GM18508 (cell line): ENCODE measurements around the gene PSG2.
"Not testable (repeated sequence)": the region's sequence is repeated elsewhere in the genome, so short reads cannot be mapped to it uniquely, and the experiment has no call there.

ENCODE experiments used
- ATAC-seq: cut with Tn5 transposase; IDR thresholded peaks from one replicate; pipeline ENCODE4 v1.9.1; 2021; ENCODE audit warnings: moderate number of reproducible peaks; ENCODE audit not compliant: insufficient read depth, unreplicated experiment

The PSG2 gene

GRCh38 chr19:43082601-43083000 is at the start of gene PSG2:
Gene PSG2 (minus strand): TSS chr19:43082701. CDS start chr19:43082569, 132 bp downstream.
- ATAC-seq: not testable (repeated sequence)

GRCh38 chr19:43131281-43131842 is 48.9 kb upstream of the PSG2 start:
- ATAC-seq: not testable (repeated sequence)

GRCh38 chr19:43129197-43129596 is 46.7 kb upstream of the PSG2 start:
- not testable (repeated sequence) for ATAC-seq

GRCh38 chr19:43127336-43127735 is 44.8 kb upstream of the PSG2 start:
- ATAC-seq: not testable (repeated sequence)

GRCh38 chr19:43126720-43127119 is 44.2 kb upstream of the PSG2 start:
- ATAC-seq: no peak

- ATAC-seq: no peak
Measured at GRCh38 chr19:43124360-43124759, 41.9 kb upstream of the PSG2 start.

GRCh38 chr19:43120433-43121026 is 38.0 kb upstream of the PSG2 start:
- ATAC-seq: not testable (repeated sequence)

GRCh38 chr19:43119526-43119925 is 37.0 kb upstream of the PSG2 start:
- ATAC-seq: not testable (repeated sequence)

GRCh38 chr19:43116421-43116820 is 33.9 kb upstream of the PSG2 start:
- ATAC-seq: not testable (repeated sequence)

- not testable (repeated sequence) for ATAC-seq
Measured at GRCh38 chr19:43115548-43115947, 33.0 kb upstream of the PSG2 start.

- ATAC-seq: not testable (repeated sequence)
Measured at GRCh38 chr19:43115064-43115463, 32.6 kb upstream of the PSG2 start.

- ATAC-seq: not testable (repeated sequence)
Measured at GRCh38 chr19:43114626-43115025, 32.1 kb upstream of the PSG2 start.

- ATAC-seq: not testable (repeated sequence)
Measured at GRCh38 chr19:43107401-43107800, 24.9 kb upstream of the PSG2 start.

GRCh38 chr19:43105496-43105895 is 23.0 kb upstream of the PSG2 start:
- ATAC-seq: no peak

GRCh38 chr19:43104215-43104850 is 21.8 kb upstream of the PSG2 start:
- ATAC-seq: not testable (repeated sequence)

GRCh38 chr19:43101950-43102349 is 19.4 kb upstream of the PSG2 start:
- ATAC-seq: no peak

- ATAC-seq: not testable (repeated sequence)
Measured at GRCh38 chr19:43098416-43098815, 15.9 kb upstream of the PSG2 start.

GRCh38 chr19:43087702-43088340 is 5.3 kb upstream of the PSG2 start:
- ATAC-seq: not testable (repeated sequence)

GRCh38 chr19:43085796-43086530 is 3.5 kb upstream of the PSG2 start:
- not testable (repeated sequence) for ATAC-seq

- ATAC-seq: not testable (repeated sequence)
Measured at GRCh38 chr19:43084196-43084832, 1.8 kb upstream of the PSG2 start.
